Fibroblast of skin of left biceps (primary cell): ENCODE measurements around the gene PLA2G10.
"Not testable (repeated sequence)": the region's sequence is repeated elsewhere in the genome, so short reads cannot be mapped to it uniquely, and the experiment has no call there.

Experiments
- DNase-seq, 2 experiments: peaks; one replicate each; pipeline ENCODE4 v3.0.0-alpha.2; 2013; ENCODE audit warnings: low read depth in 2 of 2

Gene PLA2G10

GRCh38 chr16:14667347-14668266 is 26.5 kb downstream of the PLA2G10 start:
- DNase-seq: no peak

DNA sequence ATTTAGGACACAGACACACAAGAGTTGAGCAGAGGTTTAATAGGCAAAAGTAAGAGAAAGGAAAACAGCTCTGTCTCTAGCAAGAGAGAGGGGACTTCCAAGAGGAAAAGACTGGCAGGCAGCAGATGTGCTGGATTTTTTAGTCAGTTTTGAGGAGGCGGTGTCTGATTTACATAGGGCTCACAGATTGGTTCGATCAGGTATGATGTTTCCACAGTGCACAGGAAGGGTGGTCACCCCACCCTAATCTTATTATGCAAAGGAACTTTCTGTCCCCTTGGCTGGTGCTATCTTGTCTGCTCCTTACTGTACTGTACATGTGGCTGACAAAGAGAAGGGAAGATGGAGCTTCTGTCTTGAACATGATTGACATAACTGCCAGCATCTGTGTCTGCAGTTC is 36.0 kb downstream of the PLA2G10 start:
- DNase-seq: no peak

GRCh38 chr16:14652726-14653125 is 41.4 kb downstream of the PLA2G10 start:
- no peak for DNase-seq

GRCh38 chr16:14650629-14651028 is 43.5 kb downstream of the PLA2G10 start:
- DNase-seq: no peak

GRCh38 chr16:14649816-14650215 is 44.3 kb downstream of the PLA2G10 start:
- DNase-seq: no peak

DNA sequence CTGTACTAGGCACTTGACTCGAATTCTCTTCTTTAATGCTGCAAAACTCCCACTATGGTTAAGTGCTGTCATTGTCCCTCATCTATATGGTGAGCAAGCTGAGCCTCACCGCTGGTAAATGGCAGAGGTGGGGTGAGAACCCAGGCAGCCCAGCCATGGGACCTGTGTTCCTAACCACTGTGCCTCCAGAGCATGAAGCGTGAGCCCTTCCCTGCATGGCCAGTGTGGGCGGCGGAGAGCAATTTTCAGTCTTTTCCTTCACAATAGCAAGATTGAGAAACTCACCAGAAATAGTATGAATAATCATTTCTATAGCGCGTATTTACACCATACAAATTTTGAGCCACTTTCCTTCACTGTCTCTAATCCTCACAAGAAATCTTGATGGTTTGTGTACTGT is 52.2 kb downstream of the PLA2G10 start:
- DNase-seq: no peak

- DNase-seq: no peak
These were observed 52.9 kb downstream of the PLA2G10 start for GRCh38 chr16:14641206-14641605.

GRCh38 chr16:14640538-14640937 is 53.6 kb downstream of the PLA2G10 start:
- DNase-seq: no peak

DNA sequence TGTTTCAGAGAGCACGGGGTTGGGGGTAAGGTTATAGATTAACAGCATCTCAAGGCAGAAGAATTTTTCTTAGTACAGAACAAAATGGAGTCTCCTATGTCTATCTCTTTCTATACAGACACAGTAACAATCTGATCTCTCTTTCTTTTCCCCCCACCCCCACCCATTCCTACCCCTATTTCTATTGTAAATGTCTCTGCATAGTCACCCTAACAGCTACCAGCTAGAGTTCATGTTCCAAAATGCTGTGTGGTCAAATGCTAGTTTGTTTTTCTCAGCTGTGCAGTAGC is 57.2 kb downstream of the PLA2G10 start:
- not testable (repeated sequence) for DNase-seq

GRCh38 chr16:14636179-14636950 is 57.7 kb downstream of the PLA2G10 start:
- not testable (repeated sequence) for DNase-seq

DNA sequence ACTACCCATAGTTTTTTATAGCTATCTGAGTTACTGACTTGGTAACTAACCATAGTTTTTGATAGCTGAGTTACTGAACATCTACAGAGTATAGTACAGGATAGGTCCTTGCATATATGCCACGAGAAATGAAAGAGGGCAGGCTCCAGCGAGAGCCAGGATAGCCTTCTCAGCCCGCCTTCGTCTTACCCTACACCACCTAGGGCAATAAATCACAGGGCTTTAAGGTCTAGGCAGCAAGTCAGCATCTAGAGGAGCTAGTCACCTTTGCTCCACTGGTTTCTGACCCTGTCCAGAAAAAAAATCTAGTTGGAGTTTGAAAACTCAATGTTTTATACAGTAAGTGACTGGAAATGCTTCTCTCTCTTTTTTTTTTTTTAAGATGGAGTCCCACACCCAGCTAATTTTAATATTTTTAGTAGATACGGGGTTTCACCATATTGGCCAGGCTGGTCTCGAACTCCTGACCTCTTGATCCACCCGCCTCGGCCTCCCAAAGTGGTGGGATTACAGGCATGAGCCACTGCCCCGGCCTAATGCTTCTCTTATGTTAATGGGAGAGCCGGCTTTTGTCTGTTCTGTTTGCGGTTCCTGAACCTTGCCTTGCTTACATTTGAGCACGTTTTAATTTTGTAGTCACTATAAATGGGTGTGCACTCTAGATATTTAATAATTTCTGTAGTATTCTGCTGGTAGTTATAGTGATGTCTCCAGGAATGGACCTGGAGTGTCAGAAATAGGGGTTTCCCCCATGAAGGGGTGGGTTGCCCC is 58.5 kb downstream of the PLA2G10 start:
- no peak for DNase-seq

DNA sequence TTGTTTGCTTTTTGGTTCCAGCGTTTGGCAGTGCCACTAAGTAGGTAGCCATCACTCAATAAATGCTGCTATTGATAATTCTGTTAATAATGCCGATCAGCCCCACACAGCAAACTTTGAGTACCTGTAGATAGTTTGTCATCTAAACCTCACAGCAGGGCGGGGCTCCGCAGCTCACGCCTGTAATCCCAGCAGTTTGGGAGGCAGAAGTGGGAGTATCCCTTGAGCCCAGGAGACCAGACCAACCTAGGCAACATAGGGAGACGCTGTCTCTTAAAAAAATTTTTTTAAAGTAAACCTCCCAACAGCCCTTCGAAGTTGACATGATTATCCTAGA is 59.8 kb downstream of the PLA2G10 start:
- no peak for DNase-seq

GRCh38 chr16:14632693-14633569 is 61.2 kb downstream of the PLA2G10 start, which contains the start of gene BFAR:
BFAR (plus strand) TSS chr16:14632951; CDS start chr16:14644347, 11,396 bp downstream.
- DNase-seq: peak; percentile 88 to 90

- not testable (repeated sequence) for DNase-seq
These were observed 63.3 kb downstream of the PLA2G10 start for GRCh38 chr16:14630620-14631330.

GRCh38 chr16:14629919-14630619 is 64.0 kb downstream of the PLA2G10 start, which contains the start of gene PARN:
PARN (minus strand) TSS chr16:14630260; CDS start chr16:14630125, 135 bp downstream.
- peak; percentile 91 to 92 for DNase-seq

DNA sequence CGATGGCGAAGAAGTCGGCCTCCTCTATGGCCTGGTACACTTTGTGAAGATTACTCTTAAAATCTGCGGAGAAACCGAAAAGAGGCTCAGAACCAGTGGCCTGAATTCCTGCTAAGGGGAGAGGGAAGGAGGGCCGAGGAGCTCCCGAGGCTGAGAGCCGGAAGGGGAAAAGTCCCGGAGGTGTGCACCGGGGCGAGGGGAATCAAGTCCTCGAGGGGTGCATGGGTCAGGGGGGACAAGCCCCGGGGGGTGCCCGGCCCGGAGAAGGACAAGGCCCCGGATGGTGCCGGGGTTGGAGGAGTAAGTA is 64.5 kb downstream of the PLA2G10 start:
- DNase-seq: no peak

- no peak for DNase-seq
These were observed 65.1 kb downstream of the PLA2G10 start for GRCh38 chr16:14628806-14629611.

DNA sequence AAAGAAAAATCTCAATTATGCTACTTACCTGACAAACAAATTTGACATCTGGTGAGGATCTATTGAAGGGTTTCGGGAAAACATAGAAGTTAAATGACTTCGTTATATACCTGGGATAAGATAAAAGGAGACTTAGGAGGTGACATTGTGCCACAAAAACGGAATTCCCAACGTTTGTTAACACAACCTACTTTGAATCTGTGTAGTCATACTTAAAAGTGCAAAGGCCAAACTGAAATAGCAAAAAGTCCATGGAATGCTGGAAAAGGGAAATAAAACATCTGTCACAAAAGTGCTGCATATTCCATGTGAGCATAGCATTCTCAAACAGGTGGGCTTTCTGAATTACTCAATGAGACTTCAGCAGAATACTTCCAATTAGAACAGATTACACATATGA is 67.0 kb downstream of the PLA2G10 start:
- no peak for DNase-seq
